Fibroblast of the aortic adventitia (primary cell): ENCODE measurements around the gene ZNF484. TPM values are rescaled to one million over a fixed set of nuclear protein-coding genes. Genes with fewer than 3 reads are reported as not detected.
"Not testable (repeated sequence)": the region's sequence is repeated elsewhere in the genome, so short reads cannot be mapped to it uniquely, and the experiment has no call there.

Experiments
- DNase-seq: peaks from one replicate; pipeline ENCODE4 v3.0.0-alpha.2; 2010; ENCODE audit warnings: low read depth
- H3K4me3 ChIP-seq: 2 replicates; pipeline ENCODE4 v1.5.1; 2011; ENCODE audit warnings: low read depth, mild to moderate bottlenecking, control low read depth, low read length, moderate library complexity
- total RNA-seq: library from RNA; depleted of rRNA; stranded (reverse); fragments of >200 nt; gene quantifications from 2 replicates; pipeline ENCODE4 v1.2.3, GENCODE V29; 2012; ENCODE audit warnings: low replicate concordance
- TF ChIP-seq, protein P1 (sequence below): IDR thresholded peaks from 2 replicates; pipeline ENCODE4 v1.5.1; 2011; ENCODE audit warnings: mild to moderate bottlenecking, low read length, control low read depth, inconsistent platforms; ENCODE audit not compliant: insufficient read depth

Gene ZNF484
- total RNA-seq, 1 donor = 14.0 TPM

DNA sequence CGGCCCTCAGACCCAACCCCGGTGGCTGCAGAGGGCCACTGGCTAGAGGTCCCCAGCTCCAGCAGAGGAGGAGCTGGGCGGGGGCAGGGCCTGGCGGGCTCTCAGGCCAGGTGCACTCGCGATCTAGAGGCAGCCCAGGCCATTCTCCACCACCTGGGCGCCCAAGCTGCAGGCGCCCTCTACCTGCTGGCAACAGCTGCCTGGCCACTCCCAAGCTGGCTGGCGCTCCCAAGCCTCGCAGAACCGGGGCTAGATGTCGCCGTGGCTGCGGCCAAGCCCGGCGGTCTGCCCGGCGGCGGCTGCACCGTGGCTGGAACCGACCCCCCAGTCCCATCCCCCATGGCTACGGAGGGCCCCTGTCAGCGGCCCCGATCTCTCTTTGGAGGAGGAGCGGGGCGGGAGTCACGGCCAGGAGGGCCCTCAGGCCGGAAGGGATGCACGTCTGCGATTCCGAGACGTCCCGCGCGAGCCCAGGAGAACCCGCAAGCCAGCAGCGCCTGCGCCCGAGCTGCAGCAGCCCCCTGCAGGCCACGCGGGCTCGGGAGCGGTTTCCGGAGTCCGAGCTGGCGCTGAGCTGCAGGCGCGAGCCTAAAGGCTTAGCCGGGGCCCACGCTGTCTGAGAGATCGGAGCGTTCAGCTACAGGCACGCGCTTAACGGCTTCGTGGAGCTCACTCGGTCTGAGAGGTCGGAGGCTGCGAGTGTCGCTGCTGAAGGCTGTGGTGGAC is 68.9 kb downstream of the ZNF484 start:
- DNase-seq = peak; percentile 70
- TF ChIP-seq, protein P1, sequence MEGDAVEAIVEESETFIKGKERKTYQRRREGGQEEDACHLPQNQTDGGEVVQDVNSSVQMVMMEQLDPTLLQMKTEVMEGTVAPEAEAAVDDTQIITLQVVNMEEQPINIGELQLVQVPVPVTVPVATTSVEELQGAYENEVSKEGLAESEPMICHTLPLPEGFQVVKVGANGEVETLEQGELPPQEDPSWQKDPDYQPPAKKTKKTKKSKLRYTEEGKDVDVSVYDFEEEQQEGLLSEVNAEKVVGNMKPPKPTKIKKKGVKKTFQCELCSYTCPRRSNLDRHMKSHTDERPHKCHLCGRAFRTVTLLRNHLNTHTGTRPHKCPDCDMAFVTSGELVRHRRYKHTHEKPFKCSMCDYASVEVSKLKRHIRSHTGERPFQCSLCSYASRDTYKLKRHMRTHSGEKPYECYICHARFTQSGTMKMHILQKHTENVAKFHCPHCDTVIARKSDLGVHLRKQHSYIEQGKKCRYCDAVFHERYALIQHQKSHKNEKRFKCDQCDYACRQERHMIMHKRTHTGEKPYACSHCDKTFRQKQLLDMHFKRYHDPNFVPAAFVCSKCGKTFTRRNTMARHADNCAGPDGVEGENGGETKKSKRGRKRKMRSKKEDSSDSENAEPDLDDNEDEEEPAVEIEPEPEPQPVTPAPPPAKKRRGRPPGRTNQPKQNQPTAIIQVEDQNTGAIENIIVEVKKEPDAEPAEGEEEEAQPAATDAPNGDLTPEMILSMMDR = peak; percentile 41
- peak overlapping the region; percentile 50 for H3K4me3 ChIP-seq

- H3K4me3 ChIP-seq = no peak overlapping the region
- no peak for DNase-seq
- TF ChIP-seq, protein P1 = no peak
Measured at GRCh38 chr9:92807757-92808725, 69.8 kb downstream of the ZNF484 start.

- no peak overlapping the region for H3K4me3 ChIP-seq
- no peak for DNase-seq
- TF ChIP-seq, protein P1 = no peak
Measured at GRCh38 chr9:92807031-92807756, 70.6 kb downstream of the ZNF484 start.

GRCh38 chr9:92804727-92805126 is 73.1 kb downstream of the ZNF484 start:
- TF ChIP-seq, protein P1 = no peak

GRCh38 chr9:92798358-92798757 is 79.5 kb downstream of the ZNF484 start:
- TF ChIP-seq, protein P1 = no peak
- DNase-seq = no peak
- H3K4me3 ChIP-seq = no peak overlapping the region

More at GRCh38 chr9:92804727-92805126, 73.1 kb downstream of the ZNF484 start:
- no peak overlapping the region for H3K4me3 ChIP-seq
- DNase-seq = no peak

DNA sequence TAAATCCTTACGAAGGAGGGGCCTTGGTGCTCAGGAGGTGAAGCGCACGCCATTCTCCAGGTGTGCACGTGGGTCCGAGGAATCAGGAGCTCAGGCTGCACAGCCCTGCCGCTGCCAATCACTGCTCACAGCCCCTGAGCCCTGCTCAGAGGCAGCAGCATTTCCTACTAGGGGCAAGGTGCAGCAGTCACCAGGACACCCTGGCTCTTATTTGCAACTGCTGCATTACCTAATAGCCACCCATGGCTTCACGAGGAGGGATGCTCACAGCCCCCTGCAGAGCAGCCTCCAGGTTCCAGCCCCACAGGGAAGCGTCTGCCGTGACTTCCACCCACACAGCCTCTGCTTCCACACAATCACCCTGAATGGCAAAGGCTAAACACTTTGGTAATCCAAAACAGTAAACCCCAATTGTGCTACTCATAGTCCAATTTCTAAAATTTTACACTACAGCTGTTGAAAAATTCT is 81.5 kb downstream of the ZNF484 start:
- DNase-seq, H3K4me3 ChIP-seq: not testable (repeated sequence)
